ENCODE data around the gene ABCC1. TPM values are rescaled to one million over a fixed set of nuclear protein-coding genes. Genes with fewer than 3 reads are reported as not detected.

ABCC1 gene
- total and polyA plus RNA-seq, 2 donors = 11.6 to 18.1 TPM

GRCh38 chr16:16033208-16033717 is 83.8 kb downstream of the ABCC1 start:
- no peaks in the 10 kb centered on the region for H3K9me3 ChIP-seq (ENCODE audit: control insufficient read depth in 2 of 2, insufficient read depth in 1 of 2, low read length in 1 of 2)
- H3K36me3 ChIP-seq (ENCODE audit: control insufficient read depth in 2 of 2, insufficient read depth in 2 of 2, low read length in 1 of 2) = peaks cover 41 to 47% of the 10 kb centered on the region in 2 donors
- H3K27ac ChIP-seq (ENCODE audit: low read depth in 1 of 2, low read length in 1 of 2) = peak overlapping the region in 1 of 2 donors; percentile 21
- H3K4me1 ChIP-seq (ENCODE audit: control insufficient read depth in 2 of 2, insufficient read depth in 2 of 2, low read length in 2 of 2) = peaks cover 0 to 4% of the 10 kb centered on the region in 2 donors
- DNase-seq (ENCODE audit: low read depth in 6 of 9, low spot score in 9 of 9) = peak in 3 of 9 donors; percentile 11 to 45 (median 24)
- WGBS = 37% methylated on average over 9 of the region's 9 CpGs
- no peaks in the 10 kb centered on the region for H3K27me3 ChIP-seq (ENCODE audit: control insufficient read depth in 2 of 2, insufficient read depth in 1 of 2, low read length in 1 of 2)
- H3K4me3 ChIP-seq (ENCODE audit: low read length in 2 of 2) = no peak overlapping the region

GRCh38 chr16:16036359-16036792 is 87.0 kb downstream of the ABCC1 start:
- Histone ChIP-seq H3K27me3 (ENCODE audit: control insufficient read depth in 2 of 2, insufficient read depth in 1 of 2, low read length in 1 of 2) (no peaks in the 10 kb centered on the region), H3K9me3 (ENCODE audit: control insufficient read depth in 2 of 2, insufficient read depth in 1 of 2, low read length in 1 of 2) (no peaks in the 10 kb centered on the region), H3K4me3 (ENCODE audit: low read length in 2 of 2) (no peak overlapping the region), H3K4me1 (ENCODE audit: control insufficient read depth in 2 of 2, insufficient read depth in 2 of 2, low read length in 2 of 2) (peaks cover 6 to 13% of the 10 kb centered on the region in 2 donors), H3K27ac (ENCODE audit: low read depth in 1 of 2, low read length in 1 of 2) (no peak overlapping the region), H3K36me3 (ENCODE audit: control insufficient read depth in 2 of 2, insufficient read depth in 2 of 2, low read length in 1 of 2) (peaks cover 49 to 53% of the 10 kb centered on the region in 2 donors)
- WGBS = 96% methylated on average over 8 of the region's 8 CpGs
- DNase-seq (ENCODE audit: low read depth in 6 of 9, low spot score in 9 of 9) = no peak

- Histone ChIP-seq H3K36me3 (ENCODE audit: control insufficient read depth in 2 of 2, insufficient read depth in 2 of 2, low read length in 1 of 2) (peaks cover 49 to 51% of the 10 kb centered on the region in 2 donors), H3K4me3 (ENCODE audit: low read length in 2 of 2) (no peak overlapping the region), H3K4me1 (ENCODE audit: control insufficient read depth in 2 of 2, insufficient read depth in 2 of 2, low read length in 2 of 2) (peaks cover 10 to 16% of the 10 kb centered on the region in 2 donors), H3K27ac (ENCODE audit: low read depth in 1 of 2, low read length in 1 of 2) (no peak overlapping the region), H3K9me3 (ENCODE audit: control insufficient read depth in 2 of 2, insufficient read depth in 1 of 2, low read length in 1 of 2) (no peaks in the 10 kb centered on the region), H3K27me3 (ENCODE audit: control insufficient read depth in 2 of 2, insufficient read depth in 1 of 2, low read length in 1 of 2) (no peaks in the 10 kb centered on the region)
- DNase-seq (ENCODE audit: low read depth in 6 of 9, low spot score in 9 of 9) = no peak
- 98% methylated on average over 11 of the region's 11 CpGs for WGBS
Measured at GRCh38 chr16:16037521-16037920, 88.1 kb downstream of the ABCC1 start.

- H3K4me3 ChIP-seq (ENCODE audit: low read length in 2 of 2) = no peak overlapping the region
- peaks cover 10 to 14% of the 10 kb centered on the region in 2 donors for H3K4me1 ChIP-seq (ENCODE audit: control insufficient read depth in 2 of 2, insufficient read depth in 2 of 2, low read length in 2 of 2)
- 100% methylated on average over 1 of the region's 1 CpG for WGBS
- H3K36me3 ChIP-seq (ENCODE audit: control insufficient read depth in 2 of 2, insufficient read depth in 2 of 2, low read length in 1 of 2) = peaks cover 47 to 53% of the 10 kb centered on the region in 2 donors
- no peak for DNase-seq (ENCODE audit: low read depth in 6 of 9, low spot score in 9 of 9)
- H3K9me3 ChIP-seq (ENCODE audit: control insufficient read depth in 2 of 2, insufficient read depth in 1 of 2, low read length in 1 of 2) = no peaks in the 10 kb centered on the region
- no peak overlapping the region for H3K27ac ChIP-seq (ENCODE audit: low read depth in 1 of 2, low read length in 1 of 2)
- no peaks in the 10 kb centered on the region for H3K27me3 ChIP-seq (ENCODE audit: control insufficient read depth in 2 of 2, insufficient read depth in 1 of 2, low read length in 1 of 2)
Measured at GRCh38 chr16:16037970-16038369, 88.6 kb downstream of the ABCC1 start.

- Histone ChIP-seq H3K9me3 (ENCODE audit: control insufficient read depth in 2 of 2, insufficient read depth in 1 of 2, low read length in 1 of 2) (no peaks in the 10 kb centered on the region), H3K27me3 (ENCODE audit: control insufficient read depth in 2 of 2, insufficient read depth in 1 of 2, low read length in 1 of 2) (no peaks in the 10 kb centered on the region), H3K4me1 (ENCODE audit: control insufficient read depth in 2 of 2, insufficient read depth in 2 of 2, low read length in 2 of 2) (peaks cover 10 to 11% of the 10 kb centered on the region in 2 donors), H3K36me3 (ENCODE audit: control insufficient read depth in 2 of 2, insufficient read depth in 2 of 2, low read length in 1 of 2) (peaks cover 44 to 53% of the 10 kb centered on the region in 2 donors), H3K4me3 (ENCODE audit: low read length in 2 of 2) (no peak overlapping the region), H3K27ac (ENCODE audit: low read depth in 1 of 2, low read length in 1 of 2) (no peak overlapping the region)
- WGBS = 64% methylated on average over 6 of the region's 6 CpGs
- DNase-seq (ENCODE audit: low read depth in 6 of 9, low spot score in 9 of 9) = no peak
Measured at GRCh38 chr16:16038950-16039349, 89.5 kb downstream of the ABCC1 start.

GRCh38 chr16:16041196-16041892 is 91.9 kb downstream of the ABCC1 start:
- Histone ChIP-seq H3K9me3 (ENCODE audit: control insufficient read depth in 2 of 2, insufficient read depth in 1 of 2, low read length in 1 of 2) (no peaks in the 10 kb centered on the region), H3K4me3 (ENCODE audit: low read length in 2 of 2) (no peak overlapping the region), H3K4me1 (ENCODE audit: control insufficient read depth in 2 of 2, insufficient read depth in 2 of 2, low read length in 2 of 2) (peaks cover 10 to 14% of the 10 kb centered on the region in 2 donors), H3K27ac (ENCODE audit: low read depth in 1 of 2, low read length in 1 of 2) (peak overlapping the region in 1 of 2 donors; percentile 50), H3K27me3 (ENCODE audit: control insufficient read depth in 2 of 2, insufficient read depth in 1 of 2, low read length in 1 of 2) (no peaks in the 10 kb centered on the region), H3K36me3 (ENCODE audit: control insufficient read depth in 2 of 2, insufficient read depth in 2 of 2, low read length in 1 of 2) (peaks cover 53 to 58% of the 10 kb centered on the region in 2 donors)
- 67% methylated on average over 10 of the region's 10 CpGs for WGBS
- DNase-seq (ENCODE audit: low read depth in 6 of 9, low spot score in 9 of 9) = peak in 2 of 9 donors; percentile 23 to 52

- Histone ChIP-seq H3K4me1 (ENCODE audit: control insufficient read depth in 2 of 2, insufficient read depth in 2 of 2, low read length in 2 of 2) (peaks cover 10 to 14% of the 10 kb centered on the region in 2 donors), H3K4me3 (ENCODE audit: low read length in 2 of 2) (no peak overlapping the region), H3K36me3 (ENCODE audit: control insufficient read depth in 2 of 2, insufficient read depth in 2 of 2, low read length in 1 of 2) (peaks cover 53 to 57% of the 10 kb centered on the region in 2 donors), H3K27ac (ENCODE audit: low read depth in 1 of 2, low read length in 1 of 2) (no peak overlapping the region), H3K9me3 (ENCODE audit: control insufficient read depth in 2 of 2, insufficient read depth in 1 of 2, low read length in 1 of 2) (no peaks in the 10 kb centered on the region), H3K27me3 (ENCODE audit: control insufficient read depth in 2 of 2, insufficient read depth in 1 of 2, low read length in 1 of 2) (no peaks in the 10 kb centered on the region)
- 83% methylated on average over 2 of the region's 2 CpGs for WGBS
- DNase-seq (ENCODE audit: low read depth in 6 of 9, low spot score in 9 of 9) = no peak
Measured at GRCh38 chr16:16042076-16042475, 92.7 kb downstream of the ABCC1 start.

- Histone ChIP-seq H3K4me1 (ENCODE audit: control insufficient read depth in 2 of 2, insufficient read depth in 2 of 2, low read length in 2 of 2) (peaks cover 10 to 14% of the 10 kb centered on the region in 2 donors), H3K36me3 (ENCODE audit: control insufficient read depth in 2 of 2, insufficient read depth in 2 of 2, low read length in 1 of 2) (peaks cover 60 to 69% of the 10 kb centered on the region in 2 donors), H3K27me3 (ENCODE audit: control insufficient read depth in 2 of 2, insufficient read depth in 1 of 2, low read length in 1 of 2) (no peaks in the 10 kb centered on the region), H3K9me3 (ENCODE audit: control insufficient read depth in 2 of 2, insufficient read depth in 1 of 2, low read length in 1 of 2) (no peaks in the 10 kb centered on the region), H3K27ac (ENCODE audit: low read depth in 1 of 2, low read length in 1 of 2) (no peak overlapping the region), H3K4me3 (ENCODE audit: low read length in 2 of 2) (no peak overlapping the region)
- WGBS = 83% methylated on average over 2 of the region's 2 CpGs
- DNase-seq (ENCODE audit: low read depth in 6 of 9, low spot score in 9 of 9) = no peak
Measured at GRCh38 chr16:16045296-16045695, 95.9 kb downstream of the ABCC1 start.

GRCh38 chr16:16045879-16046278 is 96.5 kb downstream of the ABCC1 start:
- H3K9me3 ChIP-seq (ENCODE audit: control insufficient read depth in 2 of 2, insufficient read depth in 1 of 2, low read length in 1 of 2) = no peaks in the 10 kb centered on the region
- peaks cover 65 to 67% of the 10 kb centered on the region in 2 donors for H3K36me3 ChIP-seq (ENCODE audit: control insufficient read depth in 2 of 2, insufficient read depth in 2 of 2, low read length in 1 of 2)
- 78% methylated on average over 12 of the region's 12 CpGs for WGBS
- peaks cover 7 to 10% of the 10 kb centered on the region in 2 donors for H3K4me1 ChIP-seq (ENCODE audit: control insufficient read depth in 2 of 2, insufficient read depth in 2 of 2, low read length in 2 of 2)
- H3K4me3 ChIP-seq (ENCODE audit: low read length in 2 of 2) = no peak overlapping the region
- no peak overlapping the region for H3K27ac ChIP-seq (ENCODE audit: low read depth in 1 of 2, low read length in 1 of 2)
- H3K27me3 ChIP-seq (ENCODE audit: control insufficient read depth in 2 of 2, insufficient read depth in 1 of 2, low read length in 1 of 2) = no peaks in the 10 kb centered on the region
- DNase-seq (ENCODE audit: low read depth in 6 of 9, low spot score in 9 of 9) = no peak
